ENCODE results near the gene ZNF134. TPM values are rescaled to one million over a fixed set of nuclear protein-coding genes. Genes with fewer than 3 reads are reported as not detected.

Gene ZNF134
- polyA plus RNA-seq, 1 donor from 2014 or later = 40.7 TPM

DNA sequence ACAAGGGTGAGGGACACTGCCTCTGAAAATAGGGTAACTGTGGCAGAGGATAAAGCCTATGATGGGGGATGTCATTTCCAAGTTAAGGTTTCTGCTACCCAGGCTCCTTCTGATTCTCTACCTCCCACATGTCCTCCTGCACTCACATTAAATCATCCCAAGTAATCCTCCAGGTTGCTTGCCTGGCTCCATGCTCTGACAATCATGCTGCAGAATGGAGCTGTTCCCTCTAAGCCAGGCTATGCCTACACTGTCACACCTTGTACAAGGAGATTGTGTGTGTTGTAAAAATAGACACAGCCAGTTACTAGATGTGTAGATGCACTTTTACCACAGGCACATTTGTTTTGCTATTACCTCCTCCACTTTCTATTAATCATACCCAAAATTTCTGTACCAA is 43.3 kb upstream of the ZNF134 start:
- H3K79me2 ChIP-seq (replicated peaks; ENCODE audit: insufficient read depth, low read length) = no peaks in the 10 kb centered on the region
- H4K20me1 ChIP-seq (ENCODE audit: insufficient read depth) = no peaks in the 10 kb centered on the region
- no peaks in the 10 kb centered on the region for H3F3A ChIP-seq (ENCODE audit: insufficient read depth, low read length, poor library complexity, severe bottlenecking)
- H3K27ac ChIP-seq (ENCODE audit: low read length) = no peak overlapping the region
- H3K36me3 ChIP-seq (ENCODE audit: insufficient read depth, low read length) = peaks cover 43% of the 10 kb centered on the region
- H3K9me2 ChIP-seq (ENCODE audit: insufficient read depth, low read length) = no peaks in the 10 kb centered on the region
- no peak overlapping the region for H3K9ac ChIP-seq (ENCODE audit: low read length)
- H2AFZ ChIP-seq (ENCODE audit: low read depth, low read length) = no peak overlapping the region
- TF ChIP-seq, protein P1, sequence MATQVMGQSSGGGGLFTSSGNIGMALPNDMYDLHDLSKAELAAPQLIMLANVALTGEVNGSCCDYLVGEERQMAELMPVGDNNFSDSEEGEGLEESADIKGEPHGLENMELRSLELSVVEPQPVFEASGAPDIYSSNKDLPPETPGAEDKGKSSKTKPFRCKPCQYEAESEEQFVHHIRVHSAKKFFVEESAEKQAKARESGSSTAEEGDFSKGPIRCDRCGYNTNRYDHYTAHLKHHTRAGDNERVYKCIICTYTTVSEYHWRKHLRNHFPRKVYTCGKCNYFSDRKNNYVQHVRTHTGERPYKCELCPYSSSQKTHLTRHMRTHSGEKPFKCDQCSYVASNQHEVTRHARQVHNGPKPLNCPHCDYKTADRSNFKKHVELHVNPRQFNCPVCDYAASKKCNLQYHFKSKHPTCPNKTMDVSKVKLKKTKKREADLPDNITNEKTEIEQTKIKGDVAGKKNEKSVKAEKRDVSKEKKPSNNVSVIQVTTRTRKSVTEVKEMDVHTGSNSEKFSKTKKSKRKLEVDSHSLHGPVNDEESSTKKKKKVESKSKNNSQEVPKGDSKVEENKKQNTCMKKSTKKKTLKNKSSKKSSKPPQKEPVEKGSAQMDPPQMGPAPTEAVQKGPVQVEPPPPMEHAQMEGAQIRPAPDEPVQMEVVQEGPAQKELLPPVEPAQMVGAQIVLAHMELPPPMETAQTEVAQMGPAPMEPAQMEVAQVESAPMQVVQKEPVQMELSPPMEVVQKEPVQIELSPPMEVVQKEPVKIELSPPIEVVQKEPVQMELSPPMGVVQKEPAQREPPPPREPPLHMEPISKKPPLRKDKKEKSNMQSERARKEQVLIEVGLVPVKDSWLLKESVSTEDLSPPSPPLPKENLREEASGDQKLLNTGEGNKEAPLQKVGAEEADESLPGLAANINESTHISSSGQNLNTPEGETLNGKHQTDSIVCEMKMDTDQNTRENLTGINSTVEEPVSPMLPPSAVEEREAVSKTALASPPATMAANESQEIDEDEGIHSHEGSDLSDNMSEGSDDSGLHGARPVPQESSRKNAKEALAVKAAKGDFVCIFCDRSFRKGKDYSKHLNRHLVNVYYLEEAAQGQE (IDR thresholded peaks at IDR 0.05; ENCODE audit: borderline replicate concordance) = no peak
- TF ChIP-seq TAF1 (IDR thresholded peaks at IDR 0.05; ENCODE audit: low read depth) (no peak), MXI1 (conservative IDR thresholded peaks at IDR 0.05; ENCODE audit: poor library complexity, severe bottlenecking) (no peak), EP300 (conservative IDR thresholded peaks at IDR 0.05; ENCODE audit: poor library complexity, severe bottlenecking) (no peak), RAD21 (conservative IDR thresholded peaks at IDR 0.05) (no peak)
- TF ChIP-seq, protein P2, sequence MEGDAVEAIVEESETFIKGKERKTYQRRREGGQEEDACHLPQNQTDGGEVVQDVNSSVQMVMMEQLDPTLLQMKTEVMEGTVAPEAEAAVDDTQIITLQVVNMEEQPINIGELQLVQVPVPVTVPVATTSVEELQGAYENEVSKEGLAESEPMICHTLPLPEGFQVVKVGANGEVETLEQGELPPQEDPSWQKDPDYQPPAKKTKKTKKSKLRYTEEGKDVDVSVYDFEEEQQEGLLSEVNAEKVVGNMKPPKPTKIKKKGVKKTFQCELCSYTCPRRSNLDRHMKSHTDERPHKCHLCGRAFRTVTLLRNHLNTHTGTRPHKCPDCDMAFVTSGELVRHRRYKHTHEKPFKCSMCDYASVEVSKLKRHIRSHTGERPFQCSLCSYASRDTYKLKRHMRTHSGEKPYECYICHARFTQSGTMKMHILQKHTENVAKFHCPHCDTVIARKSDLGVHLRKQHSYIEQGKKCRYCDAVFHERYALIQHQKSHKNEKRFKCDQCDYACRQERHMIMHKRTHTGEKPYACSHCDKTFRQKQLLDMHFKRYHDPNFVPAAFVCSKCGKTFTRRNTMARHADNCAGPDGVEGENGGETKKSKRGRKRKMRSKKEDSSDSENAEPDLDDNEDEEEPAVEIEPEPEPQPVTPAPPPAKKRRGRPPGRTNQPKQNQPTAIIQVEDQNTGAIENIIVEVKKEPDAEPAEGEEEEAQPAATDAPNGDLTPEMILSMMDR (IDR thresholded peaks at IDR 0.05; ENCODE audit: poor library complexity, severe bottlenecking) = no peak
- H3K27me3 ChIP-seq (ENCODE audit: insufficient read depth, low read depth, low read length) = no peaks in the 10 kb centered on the region
- no peak overlapping the region for H3K4me2 ChIP-seq (ENCODE audit: low read length)
- H3K9me3 ChIP-seq (ENCODE audit: low read length) = peaks cover 46% of the 10 kb centered on the region
- H3K4me3 ChIP-seq (ENCODE audit: low read length) = no peak overlapping the region

- Histone ChIP-seq H3F3A (ENCODE audit: insufficient read depth, low read length, poor library complexity, severe bottlenecking) (no peaks in the 10 kb centered on the region), H3K36me3 (ENCODE audit: insufficient read depth, low read length) (peaks cover 50% of the 10 kb centered on the region), H3K4me2 (ENCODE audit: low read length) (no peak overlapping the region), H2AFZ (ENCODE audit: low read depth, low read length) (no peak overlapping the region), H3K27me3 (ENCODE audit: insufficient read depth, low read depth, low read length) (no peaks in the 10 kb centered on the region), H3K79me2 (replicated peaks; ENCODE audit: insufficient read depth, low read length) (peaks cover 9% of the 10 kb centered on the region), H4K20me1 (ENCODE audit: insufficient read depth) (no peaks in the 10 kb centered on the region), H3K9me2 (ENCODE audit: insufficient read depth, low read length) (no peaks in the 10 kb centered on the region), H3K9ac (ENCODE audit: low read length) (no peak overlapping the region), H3K4me3 (ENCODE audit: low read length) (no peak overlapping the region), H3K27ac (ENCODE audit: low read length) (no peak overlapping the region), H3K9me3 (ENCODE audit: low read length) (peaks cover 41% of the 10 kb centered on the region)
- TF ChIP-seq EZH2 (IDR thresholded peaks at IDR 0.05; ENCODE audit: borderline replicate concordance, insufficient read depth, low read length, poor library complexity, severe bottlenecking) = no peak
- no peak for TF ChIP-seq SMC3 (conservative IDR thresholded peaks at IDR 0.05; ENCODE audit: poor library complexity)
- TF ChIP-seq, protein P2 (IDR thresholded peaks at IDR 0.05; ENCODE audit: poor library complexity, severe bottlenecking) = no peak
- TF ChIP-seq, protein P1 (IDR thresholded peaks at IDR 0.05; ENCODE audit: borderline replicate concordance) = no peak
- TF ChIP-seq TAF1 (IDR thresholded peaks at IDR 0.05; ENCODE audit: low read depth) = no peak
- no peak for TF ChIP-seq EP300 (conservative IDR thresholded peaks at IDR 0.05; ENCODE audit: poor library complexity, severe bottlenecking)
- TF ChIP-seq POLR2AphosphoS5 (IDR thresholded peaks at IDR 0.05) = no peak
- no peak for TF ChIP-seq MXI1 (conservative IDR thresholded peaks at IDR 0.05; ENCODE audit: poor library complexity, severe bottlenecking)
- no peak for TF ChIP-seq RAD21 (conservative IDR thresholded peaks at IDR 0.05)
These were observed 41.6 kb upstream of the ZNF134 start for GRCh38 chr19:57572415-57572947.
